Colon (tissue), 2 donors: ENCODE data around the gene CSRNP3.
"Not testable (repeated sequence)": the region's sequence is repeated elsewhere in the genome, so short reads cannot be mapped to it uniquely, and the experiment has no call there.

ENCODE experiments used
- FAIRE-seq: peaks from 2 replicates; lab custom pipeline; 2012; peaks lifted over from hg19 to GRCh38; lab: Jason Lieb, UNC
- donor health status: control.
- donor health status: control.

CSRNP3 gene

DNA sequence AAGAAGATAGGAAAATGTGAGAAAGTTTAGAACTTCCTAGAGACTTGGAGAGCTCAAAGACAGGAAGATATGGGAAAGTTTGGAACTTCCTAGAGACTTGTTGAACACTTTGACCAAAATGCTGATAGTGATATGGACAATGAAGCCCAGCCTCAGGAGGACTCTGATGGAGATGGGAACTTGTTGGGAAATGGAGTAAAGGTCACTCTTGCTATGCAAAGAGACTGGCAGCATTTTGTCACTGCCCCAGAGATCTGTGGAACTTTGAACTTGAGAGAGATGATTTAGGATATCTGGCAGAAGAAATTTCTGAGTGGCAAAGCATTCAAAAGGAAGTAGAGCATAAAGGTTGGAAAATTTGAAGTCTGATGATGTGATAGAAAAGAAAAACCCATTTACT is 121.5 kb downstream of the CSRNP3 start:
- FAIRE-seq, result not testable (repeated sequence)

DNA sequence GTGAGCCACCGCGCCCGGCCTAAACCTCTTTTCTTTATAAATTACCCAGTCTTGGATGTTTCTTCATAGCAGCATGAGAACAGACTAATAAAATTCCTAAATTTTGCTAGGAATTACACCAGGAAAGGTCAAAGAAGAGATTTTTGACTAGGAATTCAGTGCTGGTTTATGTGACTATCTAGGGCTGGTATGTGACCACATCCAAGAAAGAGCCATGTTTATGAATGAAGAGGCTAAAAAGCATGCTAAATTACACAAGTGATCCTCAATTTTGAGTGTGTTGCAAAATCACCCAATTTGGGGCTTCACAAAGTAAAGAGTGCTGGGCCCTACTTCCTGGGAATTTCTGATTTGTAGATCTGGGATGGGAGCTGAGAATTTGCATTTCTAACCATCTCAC is 123.6 kb downstream of the CSRNP3 start:
- no peak for FAIRE-seq

DNA sequence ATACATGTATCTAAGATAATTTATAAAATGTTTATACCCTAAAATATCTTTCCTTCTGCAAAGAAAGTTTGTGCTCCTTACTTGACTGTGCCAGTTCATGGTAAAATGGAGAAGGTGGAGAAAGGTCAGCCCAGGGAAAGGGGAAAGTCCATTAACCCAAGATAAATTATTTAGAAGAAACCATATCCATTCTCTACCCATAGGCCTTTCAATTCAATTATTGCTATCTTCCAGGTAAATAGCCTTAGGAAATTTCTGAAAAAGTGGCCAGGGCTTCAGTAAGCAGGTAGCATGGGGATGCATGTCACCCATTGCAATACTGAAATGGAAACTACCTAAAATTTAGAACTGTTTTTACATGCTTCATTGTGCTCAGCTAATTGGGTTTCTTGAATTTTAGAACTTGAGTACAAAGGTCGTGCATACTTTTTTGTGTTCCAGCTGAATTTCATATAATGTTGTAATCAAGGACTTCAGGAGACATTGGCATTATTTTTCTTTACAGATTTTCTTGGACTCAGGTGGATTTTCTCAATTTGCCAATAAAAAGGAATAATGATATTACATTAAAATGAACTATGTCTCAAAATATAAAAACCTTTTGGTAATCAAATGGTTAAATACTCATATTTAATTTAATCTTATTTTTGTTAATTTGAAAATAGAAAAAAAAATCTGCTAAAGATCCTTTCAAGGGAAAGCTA is 124.9 kb downstream of the CSRNP3 start:
- FAIRE-seq, result no peak

DNA sequence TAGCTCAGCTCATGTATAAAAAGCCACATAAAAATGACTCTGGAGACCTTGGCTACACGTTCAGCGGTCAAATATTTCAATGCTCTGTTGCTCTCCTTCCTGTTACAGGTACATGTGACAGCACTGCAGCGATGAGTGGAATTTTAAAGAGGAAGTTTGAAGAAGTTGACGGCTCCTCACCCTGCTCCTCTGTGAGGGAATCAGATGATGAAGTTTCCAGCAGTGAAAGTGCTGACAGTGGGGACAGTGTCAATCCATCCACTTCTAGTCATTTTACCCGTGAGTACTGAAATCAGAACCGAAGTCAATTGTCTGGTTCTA is 125.4 kb downstream of the CSRNP3 start:
- no peak for FAIRE-seq

DNA sequence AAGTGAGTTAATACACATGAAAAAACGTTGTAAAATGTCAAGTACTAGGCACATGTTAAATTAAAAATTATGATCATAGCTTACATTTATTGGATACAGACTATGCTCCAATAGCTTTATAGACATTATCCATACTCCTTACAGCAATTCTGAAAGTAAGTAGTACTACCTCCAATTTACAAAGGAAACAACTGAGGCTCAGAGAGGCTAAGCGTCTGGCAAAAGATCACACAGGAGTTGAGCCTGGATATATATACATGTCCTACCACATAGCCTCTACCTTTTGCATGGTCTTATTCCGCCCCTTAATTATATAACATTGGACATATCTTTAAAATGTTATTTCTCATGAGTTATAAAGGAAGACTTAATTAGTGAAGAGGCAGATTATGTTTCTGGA is 127.3 kb downstream of the CSRNP3 start:
- FAIRE-seq, result no peak

DNA sequence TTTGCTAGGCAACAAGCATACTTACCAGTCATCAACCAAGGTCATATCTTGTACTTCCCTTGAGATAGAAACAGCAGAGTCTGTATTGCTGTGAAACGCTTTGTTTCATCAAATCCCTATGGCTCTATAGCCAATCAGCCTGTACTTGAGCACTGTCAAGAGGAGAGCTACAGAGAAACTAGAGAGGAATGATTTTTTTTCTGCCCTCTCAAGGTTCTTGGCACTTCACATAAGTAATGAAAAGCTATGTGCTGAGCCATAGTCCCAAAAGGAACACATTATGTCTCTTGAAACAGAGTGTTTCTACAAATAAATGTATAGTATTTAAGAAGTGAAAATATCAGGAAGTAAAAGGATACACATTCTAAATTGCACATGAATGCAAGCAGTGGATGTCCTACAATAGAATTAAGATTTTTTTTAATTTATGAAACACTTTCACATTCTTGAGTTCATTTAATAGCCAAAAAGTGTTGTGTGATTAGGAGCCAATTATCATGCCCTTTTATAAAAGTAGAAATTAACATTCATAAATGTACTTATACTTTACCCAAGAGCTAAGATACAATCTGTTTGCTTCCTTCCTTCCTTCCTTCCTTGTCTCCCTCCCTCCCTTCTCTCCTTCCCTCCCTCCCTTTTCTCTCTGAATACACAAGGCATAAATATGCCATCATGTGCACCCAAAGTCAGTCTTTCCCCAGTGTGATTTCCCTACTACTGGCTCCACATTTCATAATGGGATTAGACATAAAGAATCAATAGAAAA is 131.8 kb downstream of the CSRNP3 start:
- no peak for FAIRE-seq

DNA sequence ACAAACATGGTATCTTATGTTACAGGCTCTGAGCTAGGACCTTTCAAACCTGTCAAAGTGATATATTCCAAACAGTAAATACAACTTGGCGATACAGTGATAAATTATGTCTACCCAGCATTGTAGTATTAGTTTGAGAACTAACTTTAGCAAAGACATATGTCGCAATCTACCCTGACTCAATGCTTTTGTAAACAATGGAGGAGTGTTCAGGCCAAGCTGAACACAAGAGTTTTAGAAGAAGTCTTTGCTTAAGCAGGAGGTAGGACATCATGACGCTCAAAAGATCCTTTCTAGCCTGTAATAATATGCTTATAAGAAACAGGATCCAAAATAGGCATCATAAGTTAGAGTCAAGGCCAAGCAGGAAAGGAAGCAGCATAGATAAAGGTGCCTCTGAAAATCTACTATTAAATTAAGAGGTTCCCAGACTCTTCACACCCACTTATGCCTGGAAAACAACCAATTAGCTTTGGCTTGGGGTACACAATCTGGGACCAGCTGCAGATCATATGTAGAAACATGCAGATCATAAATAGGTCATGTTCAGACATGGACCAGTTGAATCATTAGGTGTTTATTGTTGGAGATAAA is 132.5 kb downstream of the CSRNP3 start:
- no peak for FAIRE-seq

DNA sequence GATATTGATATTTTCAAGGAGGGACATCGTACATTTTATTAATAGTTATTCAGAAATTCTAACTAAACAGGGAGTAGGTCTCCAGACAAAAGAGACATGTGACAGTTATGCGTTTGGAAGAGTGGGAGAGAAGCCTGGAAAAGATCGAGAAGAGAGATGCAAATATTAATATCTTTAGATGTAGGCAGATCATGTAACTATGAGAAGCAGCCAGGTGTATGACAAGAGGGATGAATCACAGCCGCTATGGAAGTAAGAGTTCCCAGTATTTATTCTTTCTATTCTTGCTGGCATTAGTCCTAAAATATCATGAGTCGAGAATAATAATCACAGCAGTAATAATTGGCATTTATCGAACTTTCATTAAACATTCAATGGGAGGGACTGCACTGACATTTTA is 140.2 kb downstream of the CSRNP3 start:
- no peak for FAIRE-seq

DNA sequence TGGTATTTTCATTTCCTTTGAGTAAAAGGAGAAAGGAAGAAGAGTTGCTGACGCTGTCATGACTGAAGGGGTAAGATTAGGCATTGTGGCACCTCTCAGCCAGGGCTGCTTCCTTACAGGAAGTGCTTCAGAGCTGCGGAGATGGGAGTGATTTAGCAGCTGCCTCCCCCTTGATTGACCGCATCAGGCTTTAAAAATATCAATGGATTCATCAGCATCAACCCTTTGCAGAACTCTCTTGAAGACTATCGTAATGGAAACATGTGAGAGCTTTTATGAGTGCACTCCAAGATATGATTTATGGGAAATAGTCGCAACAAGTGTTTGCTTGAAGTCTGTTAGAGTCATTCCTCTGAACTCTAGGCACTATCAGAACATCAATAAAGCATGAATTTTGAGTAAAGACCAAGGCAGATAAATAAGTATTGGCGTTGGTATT is 141.1 kb downstream of the CSRNP3 start:
- no peak for FAIRE-seq

DNA sequence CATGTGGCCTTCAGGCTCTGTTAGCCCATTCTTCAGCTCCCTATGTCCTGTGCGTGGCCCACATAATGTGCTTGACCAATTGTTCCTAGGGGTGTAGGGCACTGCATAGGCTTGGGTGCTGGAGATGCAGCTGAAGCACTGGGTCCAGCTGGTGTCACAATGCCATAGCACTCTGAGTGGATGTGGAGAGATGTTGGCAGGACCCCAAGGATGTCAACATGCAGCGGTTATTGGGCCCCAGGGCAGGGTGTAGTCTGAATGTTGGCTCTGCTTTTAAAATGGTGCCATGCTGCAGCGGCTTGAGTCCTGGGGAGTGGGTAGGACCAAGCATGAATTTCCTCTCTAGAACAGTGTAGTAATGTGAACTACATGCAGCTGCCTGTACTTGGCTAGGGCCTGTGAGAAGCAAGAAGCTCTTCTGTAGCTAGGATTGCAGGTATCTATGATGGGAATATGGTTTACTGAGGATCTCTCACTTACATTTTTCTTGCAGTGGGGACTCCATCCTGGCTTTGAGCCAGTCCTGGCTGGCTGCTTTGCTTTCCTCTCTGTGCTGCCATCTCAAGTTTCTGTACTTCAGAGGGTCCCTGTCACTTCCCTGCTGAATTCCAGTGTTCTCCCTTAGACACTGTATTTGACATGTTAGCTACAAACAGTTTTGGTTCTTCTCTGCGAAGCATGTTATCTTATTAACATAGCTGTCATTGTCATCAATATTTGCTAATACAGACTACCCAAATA is 148.4 kb downstream of the CSRNP3 start:
- no peak for FAIRE-seq

DNA sequence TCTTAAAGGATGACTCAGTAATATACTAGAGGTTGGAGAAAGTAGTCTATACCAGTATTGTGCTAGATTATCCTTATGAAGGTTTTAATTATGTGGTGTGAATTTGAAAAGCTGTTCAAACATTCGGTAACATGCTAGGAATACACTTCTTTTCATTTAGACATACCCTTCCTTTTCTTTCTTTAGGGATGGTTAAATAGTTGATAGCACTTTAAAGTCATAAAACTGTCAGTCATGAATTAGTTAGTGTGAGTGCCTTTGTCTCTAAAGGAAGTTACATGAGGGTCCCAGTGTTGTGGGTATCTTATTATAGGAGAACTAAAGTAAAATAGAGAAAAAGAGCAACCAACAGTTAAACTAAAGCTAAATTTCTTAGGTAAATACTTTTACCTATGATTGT is 149.3 kb downstream of the CSRNP3 start:
- FAIRE-seq, result no peak

DNA sequence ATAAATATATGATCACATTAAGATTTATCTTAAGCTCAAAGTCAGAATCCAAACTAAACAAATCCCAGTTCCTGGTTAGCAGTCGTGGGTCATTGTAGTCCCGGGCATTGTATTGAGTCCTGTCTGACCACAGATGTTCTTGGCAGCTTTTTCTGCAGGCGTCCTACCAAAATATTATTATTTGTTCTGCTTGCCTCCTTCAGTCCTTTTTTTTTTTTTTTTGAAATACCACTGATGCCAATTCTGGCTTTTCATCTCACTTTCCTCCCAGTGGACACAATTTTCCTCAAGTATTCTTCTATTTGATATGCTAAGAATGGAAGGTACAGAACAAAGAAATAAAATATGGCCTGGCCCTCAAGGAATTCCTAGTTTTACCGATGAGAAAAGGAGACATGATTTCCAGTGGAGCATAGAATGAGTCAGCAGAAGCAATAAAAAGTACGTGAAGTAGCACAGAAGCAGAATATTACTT is 151.6 kb downstream of the CSRNP3 start:
- FAIRE-seq, result no peak

DNA sequence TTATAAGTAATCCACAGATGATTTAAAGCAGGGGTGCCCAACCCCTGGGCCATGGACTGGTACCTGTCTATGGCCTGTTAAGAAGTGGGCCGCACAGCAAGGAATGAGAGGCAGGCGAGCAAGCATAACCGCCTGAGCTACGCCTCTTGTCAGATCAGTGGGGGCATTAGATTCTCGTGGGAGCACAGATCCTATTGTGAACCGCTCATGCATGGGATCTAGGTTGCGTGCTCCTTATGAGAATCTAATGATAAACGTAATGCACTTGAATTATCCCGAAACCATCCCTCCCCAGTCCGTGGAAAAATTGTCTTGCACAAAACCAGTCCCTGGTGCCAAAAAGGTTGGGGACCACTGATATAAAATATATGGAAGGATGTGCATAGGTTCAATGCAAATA is 153.7 kb downstream of the CSRNP3 start:
- no peak for FAIRE-seq

DNA sequence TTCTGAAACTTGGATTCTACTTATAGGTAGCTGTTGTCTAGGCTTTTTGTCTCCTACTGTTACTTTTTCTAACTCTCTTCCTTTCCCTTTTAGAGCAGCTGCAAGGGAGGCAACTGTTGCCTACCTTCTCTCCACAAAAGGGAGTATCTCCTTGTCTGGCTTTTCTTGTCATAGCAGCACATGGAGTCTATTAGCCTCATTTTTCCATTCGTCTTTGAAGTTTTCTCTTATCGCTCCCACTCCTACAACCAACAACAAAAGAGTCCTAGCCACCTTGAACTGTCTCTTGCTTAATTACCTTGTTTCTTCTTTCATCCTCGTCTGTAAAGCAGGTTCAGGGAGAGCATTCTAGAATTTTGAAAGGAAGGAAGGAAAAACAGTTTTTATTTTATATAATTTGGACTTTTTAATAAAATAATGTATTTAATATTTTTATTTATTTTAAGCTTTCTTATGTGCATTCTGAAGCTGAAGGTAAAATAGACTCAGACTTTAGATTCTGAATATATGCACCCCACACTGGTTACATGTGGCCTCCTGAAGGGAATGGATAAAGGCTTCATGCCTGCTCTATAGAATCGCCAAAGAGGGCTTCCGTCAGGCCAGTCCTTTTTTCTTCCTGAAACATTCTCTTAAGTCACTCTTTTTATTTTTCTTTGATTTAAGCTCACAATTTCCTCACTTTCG is 154.4 kb downstream of the CSRNP3 start:
- FAIRE-seq, result no peak

DNA sequence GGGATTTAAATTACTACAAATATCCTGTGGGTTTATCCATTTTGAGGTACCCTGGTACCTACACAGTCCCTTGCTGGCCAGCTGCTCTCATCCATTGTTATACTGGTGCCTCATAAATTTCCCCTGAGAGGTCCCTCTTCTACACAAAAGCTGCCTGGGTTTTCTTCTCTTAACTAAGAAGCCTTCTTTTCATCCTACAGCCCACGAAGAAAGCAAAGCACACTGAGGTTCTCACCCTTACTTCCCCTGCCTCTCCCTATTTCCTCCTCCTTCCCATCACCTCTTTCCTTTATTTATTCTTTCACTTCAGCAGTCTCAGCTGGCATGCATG is 154.9 kb downstream of the CSRNP3 start:
- no peak for FAIRE-seq

DNA sequence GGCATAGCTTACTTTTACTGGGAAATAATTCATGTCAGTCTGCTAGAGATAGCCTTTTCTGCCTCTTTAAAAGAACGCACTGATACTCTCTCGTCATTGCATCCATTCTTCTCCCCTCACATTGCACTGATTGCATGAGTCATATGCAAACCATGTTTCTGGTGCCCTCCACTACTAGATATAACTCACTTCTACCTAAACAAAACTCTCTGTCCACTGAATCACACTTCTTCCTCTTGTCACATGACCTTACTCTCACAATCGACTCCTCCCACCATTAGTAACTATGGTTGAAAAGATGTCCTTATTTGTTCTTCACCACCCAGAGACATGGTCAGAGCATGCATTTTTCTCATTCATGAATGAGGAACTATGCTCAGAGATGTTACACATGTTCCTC is 158.0 kb downstream of the CSRNP3 start:
- no peak for FAIRE-seq

DNA sequence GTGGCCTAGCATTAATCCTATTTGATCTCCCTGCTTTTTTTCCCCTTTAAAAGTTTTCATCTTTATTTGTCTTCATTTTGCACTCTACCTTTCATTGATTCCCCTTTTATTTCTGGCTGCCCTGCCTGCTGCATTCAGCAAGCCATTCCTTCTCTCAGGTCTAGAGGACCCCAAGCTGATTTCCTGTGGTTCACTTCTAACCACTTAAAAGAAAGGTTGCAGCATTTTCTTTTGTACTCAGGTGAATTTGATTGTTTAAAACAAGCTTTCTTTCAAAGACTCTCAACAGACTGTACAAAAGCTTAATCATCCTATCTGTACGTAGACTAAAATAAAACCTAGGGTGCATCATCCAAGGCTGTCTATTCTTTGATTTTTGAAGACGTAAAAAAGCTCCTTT is 160.3 kb downstream of the CSRNP3 start:
- no peak for FAIRE-seq

DNA sequence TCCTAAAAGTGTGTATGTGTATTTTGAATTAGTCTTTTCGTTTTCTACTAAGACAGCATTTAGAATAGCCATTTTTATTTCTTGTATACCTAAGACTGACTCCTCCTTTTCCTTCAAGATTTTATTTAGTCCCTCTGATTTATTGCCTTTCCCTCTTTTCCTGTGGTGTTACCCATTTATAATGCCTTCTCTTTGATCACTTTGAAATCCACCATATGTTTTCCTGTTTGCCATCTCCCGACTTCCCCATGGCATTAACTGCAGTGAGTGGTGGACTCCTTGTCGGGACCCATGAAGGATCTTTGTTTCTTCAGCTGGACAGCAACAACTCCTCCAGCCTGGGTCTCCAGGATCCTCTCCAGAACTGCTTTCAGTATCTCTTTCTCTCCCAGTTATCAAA is 160.7 kb downstream of the CSRNP3 start:
- FAIRE-seq, result no peak

DNA sequence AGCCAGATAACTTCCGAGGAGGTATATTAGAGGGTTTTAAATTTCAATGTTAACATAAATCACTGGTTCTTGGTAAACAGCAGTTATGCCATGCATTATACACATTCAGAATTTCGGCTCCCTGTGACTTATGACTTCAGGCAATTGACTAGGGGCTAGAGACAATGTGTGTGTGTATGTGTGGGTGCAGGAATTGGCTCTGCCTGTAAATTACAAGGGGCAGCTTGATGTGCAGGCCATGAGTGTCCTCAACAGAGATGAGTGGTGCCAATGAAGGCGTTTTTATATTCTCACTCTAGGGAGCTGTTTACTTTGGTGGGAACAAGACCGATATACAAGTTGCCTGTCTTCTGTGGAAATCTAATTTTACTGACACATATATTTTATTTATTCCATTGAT is 161.6 kb downstream of the CSRNP3 start:
- FAIRE-seq, result no peak

DNA sequence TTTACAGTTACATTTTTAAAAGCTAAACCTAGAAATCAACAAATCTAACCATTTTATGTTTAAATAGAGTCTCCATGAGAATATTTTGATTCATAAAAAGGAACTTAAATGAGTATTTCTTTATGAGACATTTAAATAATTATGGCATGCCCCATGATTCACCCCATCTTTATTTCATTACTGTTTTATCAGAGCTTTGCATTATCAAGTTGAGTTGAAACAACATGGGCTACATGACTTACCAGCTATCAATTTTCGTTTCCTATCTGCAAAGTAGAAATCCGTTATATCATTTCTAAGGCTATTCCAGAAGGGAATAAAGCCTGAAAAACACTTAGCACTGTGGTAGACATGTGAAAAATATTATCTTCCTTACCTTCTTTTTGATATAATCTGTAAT is 163.1 kb downstream of the CSRNP3 start:
- no peak for FAIRE-seq

DNA sequence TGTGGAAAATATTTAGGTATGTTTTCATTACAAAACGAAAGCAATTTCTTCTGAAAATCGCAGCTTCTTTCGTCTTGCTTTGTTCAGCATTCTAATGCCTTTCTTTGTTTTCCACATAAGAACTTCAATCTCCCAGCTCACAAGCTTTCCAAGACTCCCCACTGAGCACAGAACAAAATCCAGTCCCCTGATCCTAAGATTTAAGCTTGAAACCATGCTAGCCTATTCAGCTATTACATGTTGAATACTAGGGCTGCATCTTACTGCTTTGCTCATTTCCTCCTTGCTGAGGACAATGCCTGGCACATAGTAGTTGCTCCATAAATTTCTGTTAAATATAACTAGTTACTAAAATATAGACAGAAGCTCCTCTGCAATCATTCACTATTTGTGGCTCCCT is 163.9 kb downstream of the CSRNP3 start:
- FAIRE-seq, result no peak

DNA sequence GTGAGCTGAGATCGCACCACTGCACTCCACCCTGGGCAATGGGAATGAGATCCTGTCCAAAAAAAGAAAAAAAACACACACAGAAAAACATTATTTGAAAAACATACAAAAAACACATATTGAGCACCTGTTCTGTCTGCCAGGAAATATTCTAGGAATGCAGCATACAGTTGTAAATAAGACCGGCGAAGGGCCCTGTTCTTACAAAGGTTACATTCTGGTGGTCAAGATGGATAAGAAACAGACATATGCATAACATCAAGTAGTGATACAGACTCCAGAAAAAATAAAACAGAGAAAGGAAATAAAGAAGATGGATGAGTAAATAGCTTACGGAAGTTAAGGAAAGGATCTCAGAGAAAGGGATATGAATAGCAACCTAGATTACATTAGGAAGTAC is 164.8 kb downstream of the CSRNP3 start:
- no peak for FAIRE-seq
